ENCODE data around the gene AGMO. TPM values are rescaled to one million over a fixed set of nuclear protein-coding genes. Genes with fewer than 3 reads are reported as not detected.

AGMO gene
- total RNA-seq, 6 experiments from 2014 or later: 20.8 to 58.9 (median 33.7) TPM

DNA sequence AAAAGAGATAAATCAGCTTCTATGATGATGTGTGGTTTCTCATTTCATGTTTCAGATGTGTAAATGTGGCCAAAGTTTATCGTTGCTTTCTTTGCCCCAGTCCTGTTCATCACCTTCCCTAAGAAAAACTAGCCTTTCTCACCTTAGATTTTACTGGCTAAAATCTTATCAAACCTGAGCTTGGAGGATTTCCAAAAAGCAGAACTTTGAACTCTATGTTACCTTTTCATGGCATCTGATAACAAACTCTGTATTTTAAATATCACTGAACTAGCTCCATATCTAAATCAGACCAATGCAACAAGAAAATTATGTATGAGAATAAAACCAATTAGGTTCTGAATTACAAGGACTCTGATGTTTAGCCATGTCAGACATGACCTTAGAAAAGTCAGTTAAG, 335.8 kb downstream of the AGMO start:
- DNase-seq (no peak), ATAC-seq (peak; percentile 73 to 87 (median 85))

DNA sequence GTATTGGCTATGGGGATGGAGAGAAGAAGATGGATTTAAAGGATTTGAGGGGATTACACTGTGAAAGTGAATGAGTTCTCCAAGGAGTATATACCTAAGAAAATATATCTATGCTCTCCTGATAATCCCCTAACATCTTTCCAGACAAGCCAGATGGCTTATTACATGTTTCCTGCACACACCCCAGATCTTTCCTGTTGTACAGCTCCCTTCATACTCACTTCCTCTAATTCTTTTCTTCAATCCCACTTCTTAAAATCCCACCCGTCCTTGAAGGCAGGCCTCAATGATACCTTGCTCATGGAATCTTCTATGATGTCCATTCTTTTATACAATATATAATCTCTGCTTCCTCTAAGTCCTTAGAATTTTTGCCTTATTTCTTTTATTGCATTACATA, 342.1 kb downstream of the AGMO start:
- H3K4me3 ChIP-seq: no peak overlapping the region
- no peak for TF ChIP-seq POLR2A (IDR thresholded peaks at IDR 0.05)
- TF ChIP-seq, protein P1, sequence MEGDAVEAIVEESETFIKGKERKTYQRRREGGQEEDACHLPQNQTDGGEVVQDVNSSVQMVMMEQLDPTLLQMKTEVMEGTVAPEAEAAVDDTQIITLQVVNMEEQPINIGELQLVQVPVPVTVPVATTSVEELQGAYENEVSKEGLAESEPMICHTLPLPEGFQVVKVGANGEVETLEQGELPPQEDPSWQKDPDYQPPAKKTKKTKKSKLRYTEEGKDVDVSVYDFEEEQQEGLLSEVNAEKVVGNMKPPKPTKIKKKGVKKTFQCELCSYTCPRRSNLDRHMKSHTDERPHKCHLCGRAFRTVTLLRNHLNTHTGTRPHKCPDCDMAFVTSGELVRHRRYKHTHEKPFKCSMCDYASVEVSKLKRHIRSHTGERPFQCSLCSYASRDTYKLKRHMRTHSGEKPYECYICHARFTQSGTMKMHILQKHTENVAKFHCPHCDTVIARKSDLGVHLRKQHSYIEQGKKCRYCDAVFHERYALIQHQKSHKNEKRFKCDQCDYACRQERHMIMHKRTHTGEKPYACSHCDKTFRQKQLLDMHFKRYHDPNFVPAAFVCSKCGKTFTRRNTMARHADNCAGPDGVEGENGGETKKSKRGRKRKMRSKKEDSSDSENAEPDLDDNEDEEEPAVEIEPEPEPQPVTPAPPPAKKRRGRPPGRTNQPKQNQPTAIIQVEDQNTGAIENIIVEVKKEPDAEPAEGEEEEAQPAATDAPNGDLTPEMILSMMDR (IDR thresholded peaks at IDR 0.05): no peak
- WGBS (ENCODE audit: insufficient coverage, low coverage, low lambda C conversion rate, missing lambda C conversion rate): 44% methylated on average over 1 of the region's 1 CpG

More for the DNA sequence above, 335.8 kb downstream of the AGMO start:
- no peak overlapping the region for H3K4me3 ChIP-seq
- H3K27me3 ChIP-seq: no peaks in the 10 kb centered on the region
- peak overlapping the region in 1 of 3 donors; percentile 26 for H3K27ac ChIP-seq
- H3K9me3 ChIP-seq: no peaks in the 10 kb centered on the region
- peaks cover 0 to 10% (median 0%) of the 10 kb centered on the region in 4 donors for H3K4me1 ChIP-seq
- intact Hi-C loops (cut with DNase I): no loop called here
- WGBS (ENCODE audit: insufficient coverage, low coverage, low lambda C conversion rate, missing lambda C conversion rate): 32% methylated on average over 1 of the region's 1 CpG
- H3K36me3 ChIP-seq: no peaks in the 10 kb centered on the region
- TF ChIP-seq POLR2A (IDR thresholded peaks at IDR 0.05): no peak

DNA sequence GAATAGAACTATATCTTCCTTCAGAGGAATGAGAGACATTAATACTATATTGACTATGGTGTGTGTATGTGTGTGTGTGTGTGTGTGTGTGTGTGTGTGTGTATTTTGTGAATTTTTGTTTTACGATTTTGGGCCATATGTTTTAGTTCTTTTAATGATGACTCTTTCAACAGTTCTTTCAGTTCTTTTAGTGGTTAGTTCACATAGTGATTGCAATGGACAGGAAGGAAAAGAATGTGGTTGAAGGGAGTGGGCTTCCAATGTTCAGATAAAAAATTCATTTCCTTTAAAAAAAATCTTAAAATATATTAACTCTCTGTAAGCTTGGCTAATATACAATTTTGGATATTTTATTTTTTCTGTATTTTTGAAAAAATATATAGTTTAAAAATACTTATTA, 343.6 kb downstream of the AGMO start:
- intact Hi-C loops (cut with DNase I): no loop called here
- DNase-seq (no peak), ATAC-seq (no peak)
- no peaks in the 10 kb centered on the region for H3K27me3 ChIP-seq
- no peak overlapping the region for H3K4me3 ChIP-seq
- 53% methylated on average over 1 of the region's 1 CpG for WGBS (ENCODE audit: insufficient coverage, low coverage, low lambda C conversion rate, missing lambda C conversion rate)
- H3K27ac ChIP-seq: no peak overlapping the region
- no peaks in the 10 kb centered on the region for H3K9me3 ChIP-seq
- peaks cover 0 to 8% (median 0%) of the 10 kb centered on the region in 4 donors for H3K4me1 ChIP-seq
- no peaks in the 10 kb centered on the region for H3K36me3 ChIP-seq
- TF ChIP-seq, protein P1 (IDR thresholded peaks at IDR 0.05): no peak
- no peak for TF ChIP-seq POLR2A (IDR thresholded peaks at IDR 0.05)

More for the DNA sequence above, 342.1 kb downstream of the AGMO start:
- no peak for DNase-seq
- no peaks in the 10 kb centered on the region for H3K9me3 ChIP-seq
- H3K36me3 ChIP-seq: no peaks in the 10 kb centered on the region
- intact Hi-C loops (cut with DNase I): no loop called here
- no peaks in the 10 kb centered on the region for H3K27me3 ChIP-seq
- H3K4me1 ChIP-seq: no peaks in the 10 kb centered on the region
- no peak for ATAC-seq
- H3K27ac ChIP-seq: no peak overlapping the region

DNA sequence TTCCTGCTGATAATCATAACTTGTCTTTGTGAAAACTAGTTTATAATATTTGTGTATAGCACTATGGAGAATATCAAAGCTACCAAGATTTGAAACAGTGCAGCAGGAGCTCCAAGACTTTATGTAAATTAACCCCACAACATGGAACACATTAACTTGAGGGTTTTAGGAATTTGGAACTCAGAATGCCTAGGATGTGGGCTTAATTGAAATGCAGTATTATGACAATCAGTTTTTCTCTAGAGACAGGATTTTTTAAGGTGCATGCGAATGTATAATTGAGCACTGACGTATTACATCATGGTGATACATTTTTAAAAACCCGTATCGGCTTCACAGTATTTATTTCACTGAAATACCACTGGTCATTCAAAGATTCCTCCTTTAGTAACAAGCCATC, 346.2 kb downstream of the AGMO start:
- H3K4me3 ChIP-seq: no peak overlapping the region
- intact Hi-C loops (cut with DNase I): no loop called here
- H3K9me3 ChIP-seq: no peaks in the 10 kb centered on the region
- TF ChIP-seq POLR2A (IDR thresholded peaks at IDR 0.05): no peak
- TF ChIP-seq, protein P1 (IDR thresholded peaks at IDR 0.05): no peak
- 93% methylated on average over 4 of the region's 4 CpGs for WGBS (ENCODE audit: insufficient coverage, low coverage, low lambda C conversion rate, missing lambda C conversion rate)
- no peaks in the 10 kb centered on the region for H3K36me3 ChIP-seq
- no peak overlapping the region for H3K27ac ChIP-seq
- ATAC-seq (no peak), DNase-seq (no peak)
- H3K4me1 ChIP-seq: peaks cover 0 to 14% (median 0%) of the 10 kb centered on the region in 4 donors
- H3K27me3 ChIP-seq: no peaks in the 10 kb centered on the region

DNA sequence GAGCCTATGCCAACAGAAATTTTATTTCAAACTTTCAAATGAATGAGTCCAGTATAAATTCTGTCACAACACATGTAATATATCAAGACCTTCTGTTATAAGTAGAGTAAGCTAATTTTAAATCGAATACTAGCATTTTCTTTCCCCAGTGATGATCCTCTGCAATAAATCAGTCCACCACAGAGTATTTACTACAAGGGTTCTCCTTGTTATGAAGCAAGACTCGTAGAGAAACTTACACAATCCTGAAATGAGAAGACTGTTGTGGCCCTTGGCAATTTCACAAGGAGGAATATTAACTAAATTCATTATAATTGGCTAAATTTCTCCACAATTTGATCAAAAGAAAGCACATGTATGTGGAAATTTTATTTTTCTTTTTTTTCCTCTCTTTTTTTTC, 346.8 kb downstream of the AGMO start:
- Histone ChIP-seq H3K36me3 (no peaks in the 10 kb centered on the region), H3K9me3 (no peaks in the 10 kb centered on the region), H3K27ac (no peak overlapping the region), H3K4me1 (peaks cover 0 to 14% (median 0%) of the 10 kb centered on the region in 4 donors), H3K4me3 (no peak overlapping the region), H3K27me3 (no peaks in the 10 kb centered on the region)
- no peak for ATAC-seq
- DNase-seq: no peak
- TF ChIP-seq, protein P1 (IDR thresholded peaks at IDR 0.05): no peak
- no peak for TF ChIP-seq POLR2A (IDR thresholded peaks at IDR 0.05)
- WGBS (ENCODE audit: insufficient coverage, low coverage, low lambda C conversion rate, missing lambda C conversion rate): 68% methylated on average over 2 of the region's 2 CpGs
- intact Hi-C loops (cut with DNase I): no loop called here

Measured in right lobe of liver (tissue), 6 donors.